HG03095 (cell line): ENCODE results near the gene CALCOCO1.
A peak's percentile ranks its signal among the peaks of the same experiment; 100 is the strongest.
"Not testable (repeated sequence)": the region's sequence is repeated elsewhere in the genome, so short reads cannot be mapped to it uniquely, and the experiment has no call there.

Experiments used
- ATAC-seq: cut with Tn5 transposase; IDR thresholded peaks from one replicate; pipeline ENCODE4 v1.9.1; 2021; ENCODE audit warnings: moderate library complexity; ENCODE audit not compliant: unreplicated experiment

Gene CALCOCO1

GRCh38 chr12:53727310-53728041, at the start of gene CALCOCO1:
TSS of gene CALCOCO1 (minus strand) at chr12:53727452. CDS start at chr12:53725242, 2,210 bp downstream.
- ATAC-seq, result peak; percentile 97

- no peak for ATAC-seq
These were observed 49.6 kb upstream of the CALCOCO1 start for GRCh38 chr12:53776872-53777271.

GRCh38 chr12:53775478-53776145, 48.4 kb upstream of the CALCOCO1 start:
- no peak for ATAC-seq

- no peak for ATAC-seq
These were observed 43.0 kb upstream of the CALCOCO1 start for GRCh38 chr12:53770281-53770680.

- no peak for ATAC-seq
These were observed 41.7 kb upstream of the CALCOCO1 start for GRCh38 chr12:53768976-53769375.

- ATAC-seq, result no peak
These were observed 39.6 kb upstream of the CALCOCO1 start for GRCh38 chr12:53766881-53767280.

- no peak for ATAC-seq
These were observed 38.6 kb upstream of the CALCOCO1 start for GRCh38 chr12:53765891-53766290.

- no peak for ATAC-seq
These were observed 37.4 kb upstream of the CALCOCO1 start for GRCh38 chr12:53764615-53765014.

GRCh38 chr12:53762793-53763192, 35.5 kb upstream of the CALCOCO1 start:
- not testable (repeated sequence) for ATAC-seq

- no peak for ATAC-seq
These were observed 34.1 kb upstream of the CALCOCO1 start for GRCh38 chr12:53761306-53761705.

GRCh38 chr12:53759261-53759660, 32.0 kb upstream of the CALCOCO1 start:
- ATAC-seq, result no peak

- no peak for ATAC-seq
These were observed 31.5 kb upstream of the CALCOCO1 start for GRCh38 chr12:53758730-53759103.

GRCh38 chr12:53758081-53758729, 31.0 kb upstream of the CALCOCO1 start:
- ATAC-seq, result no peak

- peak; percentile 53 for ATAC-seq
These were observed 30.0 kb upstream of the CALCOCO1 start for GRCh38 chr12:53757101-53757770.

GRCh38 chr12:53756300-53757100, 29.2 kb upstream of the CALCOCO1 start:
- ATAC-seq, result no peak

GRCh38 chr12:53755893-53756292, 28.6 kb upstream of the CALCOCO1 start:
- ATAC-seq, result no peak

GRCh38 chr12:53755451-53755891, 28.2 kb upstream of the CALCOCO1 start:
- ATAC-seq, result no peak

GRCh38 chr12:53754633-53755264, 27.5 kb upstream of the CALCOCO1 start:
- no peak for ATAC-seq

- ATAC-seq, result no peak
These were observed 26.9 kb upstream of the CALCOCO1 start for GRCh38 chr12:53754188-53754585.

GRCh38 chr12:53752621-53753020, 25.4 kb upstream of the CALCOCO1 start:
- ATAC-seq, result no peak
